ACC112 (cell line): Measurements from ENCODE around the gene SSR4.
"Not testable (repeated sequence)": the region's sequence is repeated elsewhere in the genome, so short reads cannot be mapped to it uniquely, and the experiment has no call there.

Experiments
- H2AFZ ChIP-seq: fragments of 200-600 bp; sonication (generic); one replicate; pipeline ENCODE4 v1.6.0; 2017; ENCODE audit warnings: antibody characterized with exemption, low read length; ENCODE audit not compliant: unreplicated experiment
- H3K27ac ChIP-seq: fragments of 200-600 bp; sonication (generic); 2 replicates; pipeline ENCODE4 v1.5.1; 2014; ENCODE audit warnings: low read depth, mild to moderate bottlenecking, antibody characterized with exemption, low read length, moderate library complexity
- H3K27me3 ChIP-seq: fragments of 200-600 bp; sonication (generic); 2 replicates; pipeline ENCODE4 v1.6.1; 2014; ENCODE audit warnings: mild to moderate bottlenecking, antibody characterized with exemption, low read length, moderate library complexity, mixed read lengths; ENCODE audit not compliant: insufficient read depth
- H3K36me3 ChIP-seq: fragments of 200-600 bp; sonication (generic); 2 replicates; pipeline ENCODE4 v1.6.1; 2016; ENCODE audit warnings: mild to moderate bottlenecking, antibody characterized with exemption, low read length, moderate library complexity, mixed read lengths; ENCODE audit not compliant: insufficient read depth
- H3K4me1 ChIP-seq: fragments of 200-600 bp; sonication (generic); one replicate; pipeline ENCODE4 v1.6.1; 2016; ENCODE audit warnings: low read length, mixed read lengths; ENCODE audit not compliant: insufficient read depth, unreplicated experiment, control insufficient read depth
- H3K4me3 ChIP-seq: fragments of 200-600 bp; sonication (generic); 2 replicates; pipeline ENCODE4 v1.5.1; 2014; ENCODE audit warnings: mild to moderate bottlenecking, low read depth, low read length
- H3K79me2 ChIP-seq: fragments of 200-600 bp; sonication (generic); one replicate; pipeline ENCODE4 v1.6.0; 2016; ENCODE audit warnings: low read length; ENCODE audit not compliant: control insufficient read depth, unreplicated experiment, insufficient read depth

The SSR4 gene

DNA sequence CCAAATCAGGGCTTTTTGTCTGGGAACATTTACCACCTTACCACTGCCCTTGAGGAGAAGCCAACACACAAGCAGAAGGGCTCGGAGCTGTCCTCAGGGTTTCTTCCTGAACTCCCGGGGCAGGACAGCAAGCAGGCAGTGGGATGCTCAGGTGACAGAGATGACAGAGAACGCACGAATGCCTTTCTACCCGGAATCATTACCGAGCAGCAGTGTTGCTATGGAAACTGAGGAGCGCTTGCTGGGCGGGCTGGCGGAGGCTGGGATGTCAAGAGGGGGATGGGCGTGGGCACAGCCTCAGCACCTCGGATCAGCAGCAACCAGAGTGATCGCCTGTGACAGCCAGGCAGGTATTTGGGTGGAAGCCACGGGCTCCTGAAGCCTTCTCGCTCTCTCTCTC is 17.8 kb downstream of the SSR4 start:
- H2AFZ ChIP-seq, result no peak overlapping the region
- H3K27me3 ChIP-seq, result no peaks in the 10 kb centered on the region

DNA sequence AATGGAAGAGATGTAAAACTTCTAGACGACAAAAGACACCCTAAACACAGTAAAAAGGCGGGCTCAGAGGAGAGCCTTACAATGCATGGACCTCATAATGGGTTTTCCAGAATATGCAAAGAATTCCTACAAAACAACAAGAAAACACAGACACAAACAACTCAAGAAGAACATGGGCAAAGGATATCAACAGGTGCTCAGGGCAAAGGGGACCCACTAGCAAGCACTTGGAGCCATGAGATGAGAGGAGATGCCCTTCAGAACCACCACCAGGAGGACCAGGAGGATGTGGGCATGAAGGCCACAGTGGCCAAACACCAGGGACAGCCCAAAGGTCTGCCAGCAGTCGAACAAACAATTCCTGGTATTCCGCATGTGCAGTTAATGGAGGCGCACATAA is 18.7 kb downstream of the SSR4 start:
- no peaks in the 10 kb centered on the region for H3K27me3 ChIP-seq
- no peaks in the 10 kb centered on the region for H3K36me3 ChIP-seq
- H3K27ac ChIP-seq, result no peak overlapping the region
- no peaks in the 10 kb centered on the region for H3K79me2 ChIP-seq
- H3K4me3 ChIP-seq, result no peak overlapping the region
- no peaks in the 10 kb centered on the region for H3K4me1 ChIP-seq
- no peak overlapping the region for H2AFZ ChIP-seq

More for the DNA sequence above, 17.8 kb downstream of the SSR4 start:
- H3K79me2 ChIP-seq, result no peaks in the 10 kb centered on the region
- no peaks in the 10 kb centered on the region for H3K36me3 ChIP-seq
- H3K4me1 ChIP-seq, result no peaks in the 10 kb centered on the region
- no peak overlapping the region for H3K4me3 ChIP-seq
- no peak overlapping the region for H3K27ac ChIP-seq

GRCh38 chrX:153814591-153815315 is 20.3 kb downstream of the SSR4 start:
- Histone ChIP-seq H3K36me3 (no peaks in the 10 kb centered on the region), H3K27ac (no peak overlapping the region), H3K4me3 (no peak overlapping the region), H3K4me1 (no peaks in the 10 kb centered on the region), H3K27me3 (peaks cover 4% of the 10 kb centered on the region; the same call in 1 of the 2 replicates), H3K79me2 (no peaks in the 10 kb centered on the region), H2AFZ (no peak overlapping the region)

- H3K27ac ChIP-seq, result no peak overlapping the region
- peaks cover 5% of the 10 kb centered on the region; the same call in 1 of the 2 replicates for H3K27me3 ChIP-seq
- H3K36me3 ChIP-seq, result no peaks in the 10 kb centered on the region
- no peaks in the 10 kb centered on the region for H3K79me2 ChIP-seq
- H3K4me1 ChIP-seq, result no peaks in the 10 kb centered on the region
- no peak overlapping the region for H3K4me3 ChIP-seq
- H2AFZ ChIP-seq, result no peak overlapping the region
These were observed 22.6 kb downstream of the SSR4 start for GRCh38 chrX:153816831-153817690.

- not testable (repeated sequence) for H3K4me1 ChIP-seq, H2AFZ ChIP-seq, H3K79me2 ChIP-seq, H3K27me3 ChIP-seq, H3K4me3 ChIP-seq, H3K27ac ChIP-seq, H3K36me3 ChIP-seq
These were observed 23.6 kb downstream of the SSR4 start for GRCh38 chrX:153818064-153818463.

DNA sequence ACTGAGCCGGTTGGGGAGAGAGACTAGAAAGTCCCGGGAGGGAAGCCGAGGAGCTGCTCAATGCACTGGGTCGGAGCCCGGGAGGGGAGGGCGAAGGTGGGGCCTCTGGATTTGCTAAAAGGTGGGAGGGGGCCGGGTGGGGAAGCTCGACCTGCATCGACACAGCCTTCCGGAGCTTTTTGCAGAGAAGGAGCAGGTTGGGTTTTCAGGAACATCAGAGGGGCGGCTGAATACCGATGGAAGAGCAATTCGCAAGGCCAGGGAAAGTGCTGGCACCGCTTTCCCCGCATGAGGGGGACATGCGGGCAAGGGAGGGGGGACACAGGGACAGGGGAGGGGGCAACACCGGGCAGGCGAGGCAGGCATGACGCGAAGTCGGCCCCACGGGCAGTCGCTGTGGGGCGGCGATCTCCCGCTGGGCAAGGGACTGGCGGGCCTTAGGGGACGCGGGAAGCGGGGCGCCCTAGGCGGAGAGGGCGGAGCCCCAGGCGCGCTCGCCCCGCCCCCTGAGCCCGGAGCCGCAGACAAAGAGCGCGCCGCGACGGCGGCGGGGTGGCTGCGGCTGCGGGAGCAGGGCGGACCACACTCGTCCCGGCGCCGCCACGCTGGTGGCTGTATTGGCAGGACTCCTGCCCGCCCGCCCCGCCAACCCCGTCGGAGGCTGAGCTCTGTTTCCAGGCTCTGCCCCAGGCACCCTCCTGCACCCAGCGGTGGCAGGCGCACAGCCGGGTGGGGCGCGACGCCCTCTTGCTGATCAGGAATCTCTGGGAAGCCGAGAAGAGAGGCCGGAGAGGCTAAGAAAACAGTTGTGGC is 24.3 kb downstream of the SSR4 start:
- H3K79me2 ChIP-seq, result no peaks in the 10 kb centered on the region
- peak overlapping the region; percentile 38 for H2AFZ ChIP-seq
- H3K4me3 ChIP-seq, result peak overlapping the region; percentile 68
- H3K36me3 ChIP-seq, result no peaks in the 10 kb centered on the region
- H3K27me3 ChIP-seq, result peaks cover 5% of the 10 kb centered on the region; the same call in 1 of the 2 replicates
- no peak overlapping the region for H3K27ac ChIP-seq
- H3K4me1 ChIP-seq, result no peaks in the 10 kb centered on the region

- no peak overlapping the region for H3K27ac ChIP-seq
- no peaks in the 10 kb centered on the region for H3K79me2 ChIP-seq
- peak overlapping the region; percentile 68 for H3K4me3 ChIP-seq
- peaks cover 5% of the 10 kb centered on the region; the same call in 1 of the 2 replicates for H3K27me3 ChIP-seq
- no peaks in the 10 kb centered on the region for H3K4me1 ChIP-seq
- no peak overlapping the region for H2AFZ ChIP-seq
- no peaks in the 10 kb centered on the region for H3K36me3 ChIP-seq
These were observed 25.0 kb downstream of the SSR4 start for GRCh38 chrX:153819384-153820040.

GRCh38 chrX:153820601-153821000 is 26.1 kb downstream of the SSR4 start:
- Histone ChIP-seq H3K4me3 (no peak overlapping the region), H3K36me3 (no peaks in the 10 kb centered on the region), H3K27me3 (peaks cover 5% of the 10 kb centered on the region; the same call in 1 of the 2 replicates), H3K79me2 (no peaks in the 10 kb centered on the region), H2AFZ (no peak overlapping the region), H3K27ac (no peak overlapping the region), H3K4me1 (no peaks in the 10 kb centered on the region)

DNA sequence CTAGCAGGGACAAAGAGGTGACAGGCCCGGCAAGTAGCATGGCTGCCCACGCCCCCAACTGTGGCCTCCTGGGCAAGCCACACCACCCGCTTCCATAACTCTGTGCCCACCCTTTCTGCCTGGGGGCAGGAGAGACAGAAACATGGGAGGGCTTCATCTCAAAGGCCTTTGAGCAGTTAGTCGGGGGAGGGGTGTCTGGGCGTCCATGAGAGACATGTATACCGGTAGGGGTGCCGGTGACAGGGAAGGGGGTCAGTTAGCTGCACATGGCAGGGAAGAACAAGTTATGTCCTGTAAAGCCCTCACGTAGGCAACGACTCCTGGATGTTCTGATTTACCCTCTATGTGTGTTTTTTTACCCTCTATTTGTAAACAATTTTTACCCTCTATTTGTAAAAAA is 26.6 kb downstream of the SSR4 start:
- Histone ChIP-seq H3K4me3 (no peak overlapping the region), H3K79me2 (no peaks in the 10 kb centered on the region), H2AFZ (no peak overlapping the region), H3K36me3 (no peaks in the 10 kb centered on the region), H3K4me1 (no peaks in the 10 kb centered on the region), H3K27ac (no peak overlapping the region), H3K27me3 (peaks cover 5% of the 10 kb centered on the region; the same call in 1 of the 2 replicates)

DNA sequence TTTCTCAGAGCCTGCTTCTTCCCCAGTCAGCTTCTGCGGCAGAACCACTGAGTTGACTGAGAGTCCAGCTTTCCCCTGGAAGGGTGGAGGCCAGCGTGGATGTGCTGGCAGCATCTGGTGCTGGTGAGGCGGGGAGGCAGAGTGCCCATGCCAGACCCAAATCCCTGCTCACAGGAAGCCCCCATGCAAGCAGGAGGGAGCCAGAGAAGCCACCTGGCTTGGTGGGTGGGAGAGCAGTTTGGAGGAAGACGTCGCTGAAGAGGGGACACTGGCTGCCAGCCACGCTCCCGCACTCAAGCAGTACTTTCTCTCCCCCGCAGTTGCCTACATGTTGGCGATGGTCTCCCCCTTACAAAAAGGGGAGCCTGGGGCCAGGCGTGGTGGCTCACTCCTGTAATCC is 29.9 kb downstream of the SSR4 start:
- H3K79me2 ChIP-seq, result no peaks in the 10 kb centered on the region

More for the DNA sequence above, 29.9 kb downstream of the SSR4 start:
- Histone ChIP-seq H3K36me3 (no peaks in the 10 kb centered on the region), H3K27me3 (peaks cover 21% of the 10 kb centered on the region), H2AFZ (no peak overlapping the region), H3K27ac (no peak overlapping the region), H3K4me3 (no peak overlapping the region), H3K4me1 (no peaks in the 10 kb centered on the region)
